ENCODE measurements around the gene KLC1. TPM values are rescaled to one million over a fixed set of nuclear protein-coding genes. Genes with fewer than 3 reads are reported as not detected.

The KLC1 gene
- total RNA-seq, 1 donor from 2014 or later = 266 TPM

- H3K36me3 ChIP-seq (ENCODE audit: control insufficient read depth, insufficient read depth, low read length) = peaks cover 3% of the 10 kb centered on the region
- no peaks in the 10 kb centered on the region for H3K27me3 ChIP-seq (ENCODE audit: control insufficient read depth, insufficient read depth, low read length)
- no peak overlapping the region for H3K4me3 ChIP-seq (ENCODE audit: low read depth, low read length)
- DNase-seq (ENCODE audit: low read depth) = no peak
- no peak for TF ChIP-seq CTCF (IDR thresholded peaks at IDR 0.05; ENCODE audit: insufficient read depth, low read length, poor library complexity, severe bottlenecking)
These were observed 108.5 kb downstream of the KLC1 start for GRCh38 chr14:103737432-103738045.

GRCh38 chr14:103738166-103738565 lies 109.2 kb downstream of the KLC1 start:
- H3K36me3 ChIP-seq (ENCODE audit: control insufficient read depth, insufficient read depth, low read length) = peaks cover 2% of the 10 kb centered on the region
- no peak for TF ChIP-seq CTCF (IDR thresholded peaks at IDR 0.05; ENCODE audit: insufficient read depth, low read length, poor library complexity, severe bottlenecking)
- no peaks in the 10 kb centered on the region for H3K27me3 ChIP-seq (ENCODE audit: control insufficient read depth, insufficient read depth, low read length)
- no peak overlapping the region for H3K4me3 ChIP-seq (ENCODE audit: low read depth, low read length)
- no peak for DNase-seq (ENCODE audit: low read depth)

GRCh38 chr14:103738701-103739451 lies 109.9 kb downstream of the KLC1 start:
- Histone ChIP-seq H3K27me3 (ENCODE audit: control insufficient read depth, insufficient read depth, low read length) (no peaks in the 10 kb centered on the region), H3K36me3 (ENCODE audit: control insufficient read depth, insufficient read depth, low read length) (peaks cover 2% of the 10 kb centered on the region), H3K4me3 (ENCODE audit: low read depth, low read length) (no peak overlapping the region)
- DNase-seq (ENCODE audit: low read depth) = no peak
- no peak for TF ChIP-seq CTCF (IDR thresholded peaks at IDR 0.05; ENCODE audit: insufficient read depth, low read length, poor library complexity, severe bottlenecking)

- DNase-seq (ENCODE audit: low read depth) = no peak
- Histone ChIP-seq H3K4me3 (ENCODE audit: low read depth, low read length) (no peak overlapping the region), H3K27me3 (ENCODE audit: control insufficient read depth, insufficient read depth, low read length) (no peaks in the 10 kb centered on the region), H3K36me3 (ENCODE audit: control insufficient read depth, insufficient read depth, low read length) (peaks cover 2% of the 10 kb centered on the region)
- TF ChIP-seq CTCF (IDR thresholded peaks at IDR 0.05; ENCODE audit: insufficient read depth, low read length, poor library complexity, severe bottlenecking) = no peak
These were observed 110.4 kb downstream of the KLC1 start for GRCh38 chr14:103739466-103739792.

GRCh38 chr14:103739793-103740501 lies 110.9 kb downstream of the KLC1 start:
- no peaks in the 10 kb centered on the region for H3K27me3 ChIP-seq (ENCODE audit: control insufficient read depth, insufficient read depth, low read length)
- H3K4me3 ChIP-seq (ENCODE audit: low read depth, low read length) = no peak overlapping the region
- peaks cover 2% of the 10 kb centered on the region for H3K36me3 ChIP-seq (ENCODE audit: control insufficient read depth, insufficient read depth, low read length)
- no peak for DNase-seq (ENCODE audit: low read depth)
- TF ChIP-seq CTCF (IDR thresholded peaks at IDR 0.05; ENCODE audit: insufficient read depth, low read length, poor library complexity, severe bottlenecking) = no peak

All from kidney epithelial cell (primary cell).